Activated CD4-positive, alpha-beta T cell treated with anti-CD3 and anti-CD28 coated beads for 4 hours (primary cell): ENCODE results near the gene KRTAP3-1.

Experiments
- DNase-seq, 2 donors: peaks; one replicate each; pipeline ENCODE4 v3.0.0-alpha.2; 2020

The KRTAP3-1 gene

DNA sequence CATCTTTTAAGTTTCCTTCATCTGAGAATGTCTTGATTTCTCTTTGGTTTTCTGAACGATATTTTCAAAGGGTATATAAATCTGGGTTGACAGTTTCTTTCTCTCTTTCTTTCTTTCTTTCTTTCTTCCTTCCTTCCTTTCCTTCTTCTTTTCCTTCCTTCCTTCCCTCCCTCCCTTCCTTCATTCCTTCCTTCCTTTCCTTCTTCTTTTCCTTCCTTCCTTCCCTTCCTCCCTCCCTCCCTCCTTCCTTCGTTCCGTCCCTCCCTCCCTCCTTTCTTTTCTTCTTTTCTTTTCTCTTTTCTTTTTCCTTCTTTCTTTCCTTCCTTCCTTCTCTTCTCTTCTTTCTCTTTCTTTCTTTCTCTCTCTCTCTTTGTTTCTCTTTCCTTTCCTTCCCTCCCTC lies 34.6 kb downstream of the KRTAP3-1 start:
- DNase-seq: no peak

- no peak for DNase-seq
Observed at GRCh38 chr17:40967582-40967981, 41.3 kb downstream of the KRTAP3-1 start.

GRCh38 chr17:40966848-40967247 lies 42.1 kb downstream of the KRTAP3-1 start, which contains the start of gene KRT39:
Gene KRT39, minus strand, starts transcription at chr17:40966948. Its CDS starts 92 bp downstream, at chr17:40966856.
- no peak for DNase-seq

DNA sequence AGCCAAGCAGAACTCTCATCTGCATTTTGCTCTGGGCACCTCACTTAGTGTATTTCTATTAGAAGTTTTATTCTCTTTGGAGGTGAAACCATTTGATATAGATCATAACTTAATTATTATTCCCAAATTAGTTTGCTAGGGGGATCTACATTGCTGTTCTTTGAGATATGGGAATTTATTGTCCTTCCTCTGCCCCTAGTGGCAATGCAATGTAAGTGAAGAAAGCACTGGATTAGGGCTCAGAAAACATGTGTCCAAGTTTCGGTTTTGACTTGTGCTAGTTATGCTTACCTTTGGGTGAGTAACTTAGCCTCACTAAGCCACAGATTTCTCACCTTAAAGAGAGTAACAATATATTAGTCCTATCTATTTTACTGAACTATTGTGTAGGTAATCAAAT lies 45.1 kb downstream of the KRTAP3-1 start:
- DNase-seq: peak in 1 of 2 donors; percentile 3

GRCh38 chr17:40962059-40962561 lies 46.8 kb downstream of the KRTAP3-1 start:
- DNase-seq: no peak

GRCh38 chr17:40961591-40961990 lies 47.3 kb downstream of the KRTAP3-1 start:
- DNase-seq: no peak

DNA sequence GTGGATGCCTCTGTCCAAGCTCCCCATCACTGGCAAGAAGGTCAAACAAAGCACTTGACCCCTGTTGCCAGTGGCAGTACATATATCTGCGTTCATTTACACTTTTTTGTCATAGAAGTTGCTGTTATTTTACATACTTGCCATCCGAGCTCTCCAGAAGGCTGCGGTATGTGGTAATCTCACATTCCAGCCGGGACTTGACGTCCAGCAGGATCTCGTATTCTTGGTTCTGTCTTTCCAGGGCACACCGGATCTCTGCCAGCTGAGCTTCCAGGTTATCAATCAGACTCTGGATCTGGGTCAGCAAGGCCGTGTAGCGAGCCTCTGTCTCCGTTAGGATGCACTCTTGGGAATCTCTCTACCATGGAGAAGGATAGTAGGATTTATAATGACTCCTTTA lies 48.8 kb downstream of the KRTAP3-1 start:
- DNase-seq: no peak
